ENCODE results near the gene ENTPD1. TPM values are rescaled to one million over a fixed set of nuclear protein-coding genes. Genes with fewer than 3 reads are reported as not detected.

The ENTPD1 gene
- total RNA-seq, 1 donor from 2014 or later: 1.5 TPM

DNA sequence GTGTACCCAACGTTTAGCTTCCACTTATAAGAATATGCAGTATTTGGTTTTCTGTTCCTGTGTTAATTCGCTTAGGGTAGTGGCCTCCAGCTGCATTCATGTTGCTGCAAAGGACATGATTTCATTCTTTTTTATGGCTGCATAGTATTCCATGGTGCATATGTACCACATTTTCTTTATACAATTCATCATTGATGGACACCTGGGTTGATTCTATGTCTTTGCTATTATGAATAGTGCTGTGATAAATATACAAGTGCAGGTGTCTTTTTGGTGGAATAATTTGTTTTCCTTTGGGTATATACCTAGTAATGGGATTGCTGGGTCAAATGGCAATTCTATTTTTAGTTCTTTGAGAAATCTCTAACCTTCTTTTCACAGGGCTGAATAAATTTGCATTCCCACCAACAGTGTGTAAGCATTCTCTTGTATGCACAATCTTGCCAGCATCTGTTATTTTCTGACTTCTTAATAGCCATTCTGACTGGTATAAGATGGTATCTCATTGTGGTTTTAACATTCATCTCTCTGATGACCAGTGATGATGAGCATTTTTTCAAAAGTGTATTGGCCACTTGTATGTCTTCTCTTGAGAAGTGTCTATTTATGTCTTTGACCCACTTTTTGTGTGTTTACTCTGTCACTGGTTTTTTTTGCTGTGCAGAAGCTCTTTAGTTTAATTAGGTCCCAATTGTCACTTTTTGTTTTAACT lies 79.3 kb downstream of the ENTPD1 start:
- DNase-seq (ENCODE audit: extremely low spot score, unreplicated experiment): no peak
- TF ChIP-seq, protein P1, sequence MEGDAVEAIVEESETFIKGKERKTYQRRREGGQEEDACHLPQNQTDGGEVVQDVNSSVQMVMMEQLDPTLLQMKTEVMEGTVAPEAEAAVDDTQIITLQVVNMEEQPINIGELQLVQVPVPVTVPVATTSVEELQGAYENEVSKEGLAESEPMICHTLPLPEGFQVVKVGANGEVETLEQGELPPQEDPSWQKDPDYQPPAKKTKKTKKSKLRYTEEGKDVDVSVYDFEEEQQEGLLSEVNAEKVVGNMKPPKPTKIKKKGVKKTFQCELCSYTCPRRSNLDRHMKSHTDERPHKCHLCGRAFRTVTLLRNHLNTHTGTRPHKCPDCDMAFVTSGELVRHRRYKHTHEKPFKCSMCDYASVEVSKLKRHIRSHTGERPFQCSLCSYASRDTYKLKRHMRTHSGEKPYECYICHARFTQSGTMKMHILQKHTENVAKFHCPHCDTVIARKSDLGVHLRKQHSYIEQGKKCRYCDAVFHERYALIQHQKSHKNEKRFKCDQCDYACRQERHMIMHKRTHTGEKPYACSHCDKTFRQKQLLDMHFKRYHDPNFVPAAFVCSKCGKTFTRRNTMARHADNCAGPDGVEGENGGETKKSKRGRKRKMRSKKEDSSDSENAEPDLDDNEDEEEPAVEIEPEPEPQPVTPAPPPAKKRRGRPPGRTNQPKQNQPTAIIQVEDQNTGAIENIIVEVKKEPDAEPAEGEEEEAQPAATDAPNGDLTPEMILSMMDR (IDR thresholded peaks at IDR 0.05): no peak
- H3K9me3 Mint-ChIP-seq (ENCODE audit: unreplicated experiment): no peaks in the 10 kb centered on the region
- no peaks in the 10 kb centered on the region for H3K36me3 Mint-ChIP-seq (ENCODE audit: unreplicated experiment)
- no peak overlapping the region for H3K27ac Mint-ChIP-seq (ENCODE audit: unreplicated experiment)
- H3K4me1 Mint-ChIP-seq (ENCODE audit: unreplicated experiment): no peaks in the 10 kb centered on the region
- H3K4me3 Mint-ChIP-seq (ENCODE audit: unreplicated experiment): no peak overlapping the region
- no peaks in the 10 kb centered on the region for H3K27me3 Mint-ChIP-seq (ENCODE audit: unreplicated experiment)

DNA sequence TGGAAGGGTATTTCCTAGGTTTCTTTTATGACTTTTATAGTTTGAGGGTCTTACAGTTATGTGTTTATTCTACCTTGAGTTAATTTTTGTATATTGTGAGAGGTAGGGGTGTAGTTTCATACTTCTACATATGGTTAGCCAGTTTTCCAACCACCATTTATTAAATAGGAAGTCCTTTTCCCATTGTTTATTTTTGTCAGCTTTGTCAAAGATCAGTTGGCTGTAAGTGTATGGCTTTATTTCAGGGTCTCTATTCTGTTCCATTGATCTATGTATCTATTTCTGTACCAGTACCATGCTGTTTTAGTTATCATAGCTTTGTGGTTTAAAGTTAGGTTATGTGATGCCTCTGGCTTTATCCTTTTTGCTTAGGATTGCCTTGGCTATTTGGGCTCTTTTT lies 79.9 kb downstream of the ENTPD1 start:
- Mint-ChIP-seq H3K27ac (ENCODE audit: unreplicated experiment) (no peak overlapping the region), H3K9me3 (ENCODE audit: unreplicated experiment) (no peaks in the 10 kb centered on the region), H3K36me3 (ENCODE audit: unreplicated experiment) (no peaks in the 10 kb centered on the region), H3K4me3 (ENCODE audit: unreplicated experiment) (no peak overlapping the region), H3K4me1 (ENCODE audit: unreplicated experiment) (no peaks in the 10 kb centered on the region), H3K27me3 (ENCODE audit: unreplicated experiment) (no peaks in the 10 kb centered on the region)
- TF ChIP-seq, protein P1 (IDR thresholded peaks at IDR 0.05): no peak
- no peak for DNase-seq (ENCODE audit: extremely low spot score, unreplicated experiment)

DNA sequence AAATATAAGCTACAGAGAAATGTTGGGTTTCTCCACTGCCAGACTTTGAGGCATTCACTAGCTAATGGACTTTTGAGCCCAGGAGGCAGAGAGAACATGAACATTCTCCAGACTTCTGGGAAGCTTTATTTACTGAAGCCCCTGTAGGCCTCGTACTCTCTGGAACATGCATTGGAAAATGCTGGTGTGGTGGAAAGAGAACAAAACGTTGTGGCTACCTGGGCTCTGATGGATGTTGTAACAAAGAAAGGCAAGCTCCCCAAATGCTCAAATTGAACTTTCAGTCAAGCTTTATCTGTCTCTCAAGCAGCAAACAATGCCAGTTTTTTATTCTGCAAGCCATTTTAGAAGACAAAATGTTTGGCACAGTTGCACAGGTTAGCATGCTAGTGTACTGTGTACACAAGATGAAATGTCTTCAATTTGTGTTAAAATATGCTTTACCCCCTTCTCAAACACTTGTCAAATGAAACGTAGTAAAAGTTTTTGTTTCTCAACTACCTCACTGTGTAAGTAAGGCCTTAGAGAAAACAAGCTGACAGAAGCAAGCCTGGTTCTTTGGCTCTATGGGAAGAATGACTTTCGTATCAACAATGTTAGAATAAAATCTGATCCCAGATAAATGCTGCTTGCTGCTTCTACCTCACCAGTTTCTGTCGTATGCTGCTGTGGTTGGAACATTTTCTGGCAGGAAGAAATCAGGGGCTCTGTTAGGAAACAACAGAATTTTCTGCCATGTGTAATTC lies 80.8 kb downstream of the ENTPD1 start:
- Mint-ChIP-seq H3K27me3 (ENCODE audit: unreplicated experiment) (no peaks in the 10 kb centered on the region), H3K27ac (ENCODE audit: unreplicated experiment) (no peak overlapping the region), H3K36me3 (ENCODE audit: unreplicated experiment) (no peaks in the 10 kb centered on the region), H3K4me3 (ENCODE audit: unreplicated experiment) (no peak overlapping the region), H3K4me1 (ENCODE audit: unreplicated experiment) (peaks cover 1% of the 10 kb centered on the region), H3K9me3 (ENCODE audit: unreplicated experiment) (no peaks in the 10 kb centered on the region)
- no peak for DNase-seq (ENCODE audit: extremely low spot score, unreplicated experiment)
- TF ChIP-seq, protein P1 (IDR thresholded peaks at IDR 0.05): no peak

DNA sequence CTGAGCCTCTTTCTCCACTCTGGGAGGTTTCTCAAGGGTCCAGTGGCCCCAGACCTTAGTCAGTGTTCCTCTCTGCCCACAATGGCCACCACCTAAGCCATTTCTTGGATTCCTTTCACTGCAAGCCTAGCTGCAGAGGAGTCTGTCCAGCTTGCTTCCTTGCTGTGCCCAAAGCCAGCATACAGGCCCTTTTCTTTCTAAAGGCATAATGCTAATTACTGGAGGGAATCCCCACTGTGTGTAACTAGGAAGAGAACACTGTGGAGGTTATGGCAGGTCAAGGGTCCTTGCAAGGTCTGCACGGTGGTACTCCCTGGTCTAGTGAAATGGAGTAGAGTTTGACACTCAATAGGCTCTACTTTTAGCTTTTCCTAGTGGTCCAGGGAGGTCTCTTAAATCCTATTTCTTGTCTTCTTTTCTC lies 81.4 kb downstream of the ENTPD1 start:
- no peak for DNase-seq (ENCODE audit: extremely low spot score, unreplicated experiment)
- Mint-ChIP-seq H3K4me1 (ENCODE audit: unreplicated experiment) (peaks cover 2% of the 10 kb centered on the region), H3K36me3 (ENCODE audit: unreplicated experiment) (no peaks in the 10 kb centered on the region), H3K4me3 (ENCODE audit: unreplicated experiment) (no peak overlapping the region), H3K9me3 (ENCODE audit: unreplicated experiment) (no peaks in the 10 kb centered on the region), H3K27me3 (ENCODE audit: unreplicated experiment) (no peaks in the 10 kb centered on the region), H3K27ac (ENCODE audit: unreplicated experiment) (no peak overlapping the region)
- TF ChIP-seq, protein P1 (IDR thresholded peaks at IDR 0.05): no peak

DNA sequence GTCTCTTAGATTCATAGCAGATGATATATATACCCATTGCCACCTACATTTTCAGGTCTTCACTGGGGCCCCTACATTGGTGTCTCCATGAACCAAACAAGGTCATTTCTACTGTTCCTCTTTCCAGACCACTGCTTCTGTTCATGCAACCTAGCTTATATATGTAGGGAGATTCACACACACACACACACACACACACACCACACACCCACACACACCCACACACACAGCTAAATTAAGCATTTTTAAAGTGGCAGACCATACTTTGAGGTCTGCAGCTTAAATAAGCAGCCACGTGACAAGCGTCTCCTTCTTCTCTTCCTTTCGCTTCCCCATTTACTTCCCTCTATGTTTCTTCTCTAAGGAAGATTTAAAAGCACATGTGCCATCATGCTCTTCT lies 81.8 kb downstream of the ENTPD1 start:
- Mint-ChIP-seq H3K4me3 (ENCODE audit: unreplicated experiment) (no peak overlapping the region), H3K4me1 (ENCODE audit: unreplicated experiment) (peaks cover 2% of the 10 kb centered on the region), H3K36me3 (ENCODE audit: unreplicated experiment) (no peaks in the 10 kb centered on the region), H3K27ac (ENCODE audit: unreplicated experiment) (no peak overlapping the region), H3K9me3 (ENCODE audit: unreplicated experiment) (no peaks in the 10 kb centered on the region), H3K27me3 (ENCODE audit: unreplicated experiment) (no peaks in the 10 kb centered on the region)
- TF ChIP-seq, protein P1 (IDR thresholded peaks at IDR 0.05): no peak
- no peak for DNase-seq (ENCODE audit: extremely low spot score, unreplicated experiment)

All from osteocyte (in vitro differentiated cells).